Measurements from ENCODE around the gene SDSL. TPM values are rescaled to one million over a fixed set of nuclear protein-coding genes. Genes with fewer than 3 reads are reported as not detected.

The SDSL gene
- total RNA-seq, 3 donors from 2014 or later (not counting 1 experiment from before 2014, with no cell fraction given) = 1.0 to 7.5 (median 3.7) TPM

- Mint-ChIP-seq H3K9me3 (no peaks in the 10 kb centered on the region), H3K27me3 (ENCODE audit: low read depth in 2 of 2) (peaks cover 61% of the 10 kb centered on the region in 2 donors)
Measured at GRCh38 chr12:113466454-113467141, 44.4 kb downstream of the SDSL start.

GRCh38 chr12:113467142-113467501 is 44.9 kb downstream of the SDSL start:
- H3K27ac ChIP-seq (ENCODE audit: low read length) = no peak overlapping the region
- no peak overlapping the region for H3K4me3 Mint-ChIP-seq
- H3K9me3 Mint-ChIP-seq = no peaks in the 10 kb centered on the region
- H3K4me1 ChIP-seq (ENCODE audit: control insufficient read depth, insufficient read depth, low read length) = peaks cover 31% of the 10 kb centered on the region
- WGBS (ENCODE audit: insufficient coverage) = 8% methylated on average over 31 of the region's 31 CpGs
- ATAC-seq (no peak), DNase-seq (no peak)
- no peak overlapping the region for H3K4me3 ChIP-seq (ENCODE audit: low read length)
- no peak overlapping the region for H3K27ac Mint-ChIP-seq
- peaks cover 57 to 63% of the 10 kb centered on the region in 2 donors for H3K27me3 Mint-ChIP-seq (ENCODE audit: low read depth in 2 of 2)
- H3K4me1 Mint-ChIP-seq = peaks cover 7 to 18% of the 10 kb centered on the region in 2 donors
- intact Hi-C loops (cut with micrococcal nuclease) = no loop called here
- no peaks in the 10 kb centered on the region for H3K36me3 Mint-ChIP-seq
- H3K9me3 ChIP-seq (ENCODE audit: control insufficient read depth, insufficient read depth, low read length) = no peaks in the 10 kb centered on the region
- H3K27me3 ChIP-seq (ENCODE audit: control insufficient read depth, insufficient read depth, low read length) = peaks cover 64% of the 10 kb centered on the region
- no peak for TF ChIP-seq CTCF (IDR thresholded peaks at IDR 0.05)
- H3K36me3 ChIP-seq (ENCODE audit: control insufficient read depth, insufficient read depth, low read length) = no peaks in the 10 kb centered on the region

More at GRCh38 chr12:113466454-113467141, 44.4 kb downstream of the SDSL start:
- no peak for DNase-seq
- Mint-ChIP-seq H3K36me3 (no peaks in the 10 kb centered on the region), H3K27ac (no peak overlapping the region), H3K4me1 (peaks cover 8 to 19% of the 10 kb centered on the region in 2 donors), H3K4me3 (no peak overlapping the region)
- Histone ChIP-seq H3K27ac (ENCODE audit: low read length) (no peak overlapping the region), H3K4me1 (ENCODE audit: control insufficient read depth, insufficient read depth, low read length) (peaks cover 32% of the 10 kb centered on the region), H3K27me3 (ENCODE audit: control insufficient read depth, insufficient read depth, low read length) (peaks cover 66% of the 10 kb centered on the region), H3K9me3 (ENCODE audit: control insufficient read depth, insufficient read depth, low read length) (no peaks in the 10 kb centered on the region), H3K36me3 (ENCODE audit: control insufficient read depth, insufficient read depth, low read length) (no peaks in the 10 kb centered on the region), H3K4me3 (ENCODE audit: low read length) (no peak overlapping the region)
- TF ChIP-seq CTCF (IDR thresholded peaks at IDR 0.05) = no peak
- intact Hi-C loops (cut with micrococcal nuclease) = no loop called here
- WGBS (ENCODE audit: insufficient coverage) = 10% methylated on average over 26 of the region's 26 CpGs
- ATAC-seq = no peak

GRCh38 chr12:113467502-113468364 is 45.6 kb downstream of the SDSL start:
- H3K9me3 Mint-ChIP-seq = no peaks in the 10 kb centered on the region
- DNase-seq = no peak
- WGBS (ENCODE audit: insufficient coverage) = 3% methylated on average over 78 of the region's 78 CpGs
- intact Hi-C loops (cut with micrococcal nuclease) = no loop called here
- H3K27me3 Mint-ChIP-seq (ENCODE audit: low read depth in 2 of 2) = peaks cover 54 to 63% of the 10 kb centered on the region in 2 donors
- peaks cover 61% of the 10 kb centered on the region for H3K27me3 ChIP-seq (ENCODE audit: control insufficient read depth, insufficient read depth, low read length)
- H3K36me3 Mint-ChIP-seq = no peaks in the 10 kb centered on the region
- TF ChIP-seq CTCF (IDR thresholded peaks at IDR 0.05) = no peak
- no peak for ATAC-seq
- H3K9me3 ChIP-seq (ENCODE audit: control insufficient read depth, insufficient read depth, low read length) = no peaks in the 10 kb centered on the region
- H3K4me3 Mint-ChIP-seq = no peak overlapping the region
- H3K4me1 Mint-ChIP-seq = peaks cover 7 to 12% of the 10 kb centered on the region in 2 donors
- peaks cover 26% of the 10 kb centered on the region for H3K4me1 ChIP-seq (ENCODE audit: control insufficient read depth, insufficient read depth, low read length)
- H3K4me3 ChIP-seq (ENCODE audit: low read length) = no peak overlapping the region
- H3K27ac ChIP-seq (ENCODE audit: low read length) = no peak overlapping the region
- H3K36me3 ChIP-seq (ENCODE audit: control insufficient read depth, insufficient read depth, low read length) = no peaks in the 10 kb centered on the region
- no peak overlapping the region for H3K27ac Mint-ChIP-seq
